ENCODE results near the gene NLGN2. TPM values are rescaled to one million over a fixed set of nuclear protein-coding genes. Genes with fewer than 3 reads are reported as not detected.

The NLGN2 gene
- total RNA-seq, 1 donor from 2014 or later: 22.3 TPM

DNA sequence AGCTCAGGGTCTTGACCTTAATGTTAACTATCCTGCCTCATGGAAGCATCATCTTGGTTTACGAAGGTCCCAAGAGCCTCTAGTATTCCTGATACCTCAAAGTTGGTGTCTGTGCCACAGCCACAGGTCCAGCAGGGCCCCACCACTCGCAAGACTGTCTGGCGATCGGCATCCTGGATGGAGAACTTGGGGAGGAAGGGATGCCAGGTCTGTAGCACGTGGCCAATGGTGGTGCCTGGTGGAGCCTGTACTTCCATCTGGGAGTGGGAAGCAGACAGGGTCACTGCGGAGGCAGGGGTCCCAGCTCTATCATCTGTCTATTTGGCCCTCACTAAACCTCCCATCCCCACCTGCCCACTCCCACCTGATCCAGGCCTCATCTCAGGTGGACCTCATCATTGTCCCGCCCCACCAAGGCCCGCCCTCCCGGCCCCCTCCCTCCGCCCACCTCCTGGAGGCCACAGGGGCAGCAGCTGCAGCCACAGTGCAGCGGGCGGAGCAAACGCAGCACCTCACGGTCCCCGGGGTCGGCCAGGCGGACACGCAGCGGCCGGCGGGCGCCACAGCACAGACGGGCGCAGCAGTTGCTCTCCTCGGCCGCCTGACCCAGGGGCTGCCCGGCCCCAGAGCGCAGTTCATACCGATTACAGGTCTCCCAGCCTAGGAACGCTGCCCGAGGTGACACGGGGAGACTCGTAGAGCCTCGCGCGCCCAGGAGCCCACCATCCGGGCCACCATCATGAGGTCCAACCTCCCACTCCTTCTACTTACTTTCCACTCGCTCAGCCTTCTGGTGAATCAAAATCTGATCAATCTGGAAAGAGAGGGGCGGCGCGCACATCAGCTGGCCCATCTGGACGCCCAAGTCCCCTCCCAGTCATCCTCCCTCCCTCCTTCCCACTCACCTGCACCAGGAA lies 14.7 kb upstream of the NLGN2 start:
- no peak for DNase-seq (ENCODE audit: low spot score)

DNA sequence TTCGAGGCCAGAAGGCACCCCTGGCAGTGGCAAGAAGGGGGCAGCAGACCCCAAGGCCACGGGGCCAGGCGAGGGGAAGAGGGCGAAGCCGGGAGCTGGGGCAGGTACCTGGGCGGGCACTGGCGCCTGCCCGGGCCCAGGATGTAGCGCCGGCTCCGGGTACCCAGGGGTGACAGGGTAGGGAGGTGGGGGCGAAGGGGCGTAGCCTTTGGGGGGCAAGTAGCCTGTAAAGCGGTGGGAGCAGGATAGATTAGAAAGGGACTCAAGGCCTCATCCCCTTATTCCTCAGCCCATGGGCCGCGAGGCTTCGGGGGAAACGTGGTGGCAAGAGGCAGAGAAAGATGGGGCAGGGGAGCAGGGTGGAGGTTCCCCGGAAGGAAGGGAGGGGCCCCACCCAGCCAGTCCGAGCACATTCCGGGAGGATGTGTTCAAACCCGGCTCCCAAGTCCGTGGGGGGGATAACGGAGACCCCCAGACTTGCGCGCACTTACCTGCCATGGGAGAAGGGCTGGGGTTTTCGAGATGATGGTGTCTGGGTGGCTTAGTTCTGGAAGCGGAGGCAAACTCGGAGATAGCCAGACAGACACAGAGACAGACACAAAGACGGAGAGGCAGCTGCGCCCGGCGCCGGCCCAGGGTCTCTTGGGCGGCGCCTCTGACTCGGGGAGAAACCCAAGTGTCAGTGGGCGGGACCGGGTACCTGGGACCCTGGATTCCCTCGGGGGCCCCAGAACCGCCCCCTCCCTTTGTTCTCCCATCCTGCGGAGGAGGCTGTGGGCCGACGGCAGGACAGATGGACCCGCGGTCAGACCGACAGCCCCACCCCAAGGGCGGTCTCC lies 13.8 kb upstream of the NLGN2 start:
- no peak for DNase-seq (ENCODE audit: low spot score)

DNA sequence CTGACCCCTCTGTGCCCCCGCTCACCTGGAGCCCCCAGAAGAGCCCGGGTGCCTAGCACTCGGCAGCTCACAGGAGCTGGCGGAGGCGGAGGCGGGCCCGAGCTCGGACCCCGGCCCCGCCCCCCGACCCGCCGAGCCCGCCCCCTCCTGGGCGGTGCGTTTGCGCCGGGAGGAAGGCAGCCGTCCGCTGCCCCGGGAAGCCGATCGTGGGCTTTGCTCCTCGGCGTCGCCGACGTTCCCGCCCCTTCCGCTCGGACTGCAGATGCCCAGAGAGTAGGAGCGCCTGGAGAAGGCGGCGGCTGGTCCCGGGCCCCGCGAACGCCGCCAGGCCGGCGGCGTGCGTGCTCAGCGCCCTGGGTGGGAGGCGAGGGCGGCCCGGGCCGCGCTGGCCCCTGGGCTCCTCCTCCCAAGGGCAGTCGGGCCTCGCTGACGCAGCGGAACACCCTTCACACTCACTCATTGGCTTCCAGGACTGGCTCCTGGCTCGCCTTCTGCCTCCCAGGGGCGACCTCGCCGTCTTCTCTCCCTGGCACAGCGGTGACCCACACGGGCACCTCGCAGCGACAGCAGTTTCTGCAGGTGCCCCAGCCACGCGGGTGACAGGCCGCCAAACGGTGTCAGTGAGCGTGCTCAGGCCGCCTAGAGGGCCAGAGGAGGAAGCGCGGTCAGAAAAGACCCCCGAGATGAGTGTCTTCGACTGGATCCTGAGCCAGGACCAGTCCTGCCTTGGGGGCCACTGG lies 13.0 kb upstream of the NLGN2 start, which contains the start of gene PLSCR3:
PLSCR3 (minus strand) TSS at position 74 of the 740 bp plus-strand sequence. CDS start 415 bp downstream, outside the sequence.
- peak; percentile 90 for DNase-seq (ENCODE audit: low spot score)

DNA sequence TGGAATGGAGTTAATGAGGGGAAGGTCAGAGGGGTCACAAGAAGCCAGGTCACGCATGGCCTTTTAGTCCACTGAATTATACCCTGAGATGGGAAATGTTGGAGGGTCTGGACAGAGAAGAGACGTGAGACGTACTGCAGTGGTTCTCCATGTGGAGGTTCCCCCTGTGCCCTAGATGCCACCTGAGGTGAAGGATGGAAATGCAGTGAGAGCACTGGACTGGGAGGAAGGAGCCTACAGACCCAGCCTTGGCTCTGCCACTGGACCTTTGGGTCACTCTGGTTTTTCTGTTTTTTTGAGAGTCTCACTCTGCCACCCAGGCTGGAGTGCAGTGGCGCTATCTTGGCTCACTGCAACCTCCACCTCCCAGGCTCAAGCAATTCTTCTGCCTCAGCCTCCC lies 11.5 kb upstream of the NLGN2 start:
- no peak for DNase-seq (ENCODE audit: low spot score)

DNA sequence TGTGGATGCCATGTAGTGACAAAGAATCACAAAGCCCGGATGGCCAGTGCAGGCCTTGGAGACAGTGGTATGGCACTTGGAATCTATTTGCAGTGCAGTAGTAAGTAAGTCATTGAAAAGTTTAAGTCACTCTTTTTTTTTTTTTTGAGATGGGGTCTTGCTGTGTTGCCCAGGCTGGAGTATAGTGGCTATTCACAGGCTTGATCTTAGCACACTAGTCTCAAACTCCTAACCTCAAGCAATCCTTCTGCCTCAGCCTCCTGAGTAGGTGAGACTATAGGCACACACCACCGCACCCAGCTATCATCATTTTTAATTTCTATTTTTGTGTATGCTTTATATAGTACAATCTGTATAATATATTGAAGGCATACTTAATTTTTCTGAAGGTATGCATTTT lies 9.0 kb upstream of the NLGN2 start:
- DNase-seq (ENCODE audit: low spot score): no peak

DNA sequence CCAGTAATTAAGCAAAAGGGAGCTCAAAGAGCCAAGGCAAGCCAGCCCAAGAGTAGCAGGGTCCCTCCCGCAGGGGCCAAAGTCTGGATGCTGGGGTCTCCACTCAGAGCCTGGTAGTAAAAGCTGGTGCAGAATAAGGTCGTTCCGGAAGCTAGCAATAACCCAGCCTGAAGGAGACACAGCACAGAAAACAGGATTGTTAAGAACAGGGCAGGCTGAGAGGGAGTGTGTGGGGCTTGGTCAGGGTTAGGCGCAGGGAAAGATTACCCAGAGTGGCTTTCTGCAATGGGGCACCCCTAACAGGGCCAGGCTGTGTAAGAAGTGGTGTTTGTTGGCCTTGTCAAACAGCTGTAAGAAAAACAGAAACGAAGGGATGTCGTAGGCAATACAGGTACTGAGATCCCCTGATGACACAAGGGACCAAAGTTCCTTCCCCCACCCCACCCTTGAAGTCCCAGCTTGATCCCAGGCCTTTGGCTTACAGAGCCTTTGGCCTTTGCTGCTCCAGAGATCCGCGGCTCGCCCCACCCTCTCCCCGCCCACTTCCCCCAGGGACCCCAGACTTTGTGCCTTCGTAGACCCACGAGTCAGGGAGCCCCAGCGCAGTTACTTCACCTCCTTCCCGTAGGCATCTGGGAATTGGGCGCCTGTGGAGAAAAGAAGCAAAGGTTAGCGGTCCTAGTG lies 4.5 kb upstream of the NLGN2 start:
- DNase-seq (ENCODE audit: low spot score): no peak

DNA sequence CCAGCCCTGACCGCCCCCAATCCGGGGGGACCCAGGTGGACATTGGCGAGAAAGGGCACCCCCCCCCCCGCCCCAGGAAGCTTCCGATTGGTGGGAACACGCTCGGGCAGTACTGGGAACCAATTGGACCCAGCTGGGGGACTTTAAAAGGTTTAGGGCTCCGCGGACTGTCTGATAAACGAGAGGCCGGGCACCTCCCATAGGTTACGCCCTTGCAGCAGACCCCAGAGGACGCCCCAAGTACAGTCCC lies 4.0 kb upstream of the NLGN2 start:
- DNase-seq (ENCODE audit: low spot score): peak; percentile 65

DNA sequence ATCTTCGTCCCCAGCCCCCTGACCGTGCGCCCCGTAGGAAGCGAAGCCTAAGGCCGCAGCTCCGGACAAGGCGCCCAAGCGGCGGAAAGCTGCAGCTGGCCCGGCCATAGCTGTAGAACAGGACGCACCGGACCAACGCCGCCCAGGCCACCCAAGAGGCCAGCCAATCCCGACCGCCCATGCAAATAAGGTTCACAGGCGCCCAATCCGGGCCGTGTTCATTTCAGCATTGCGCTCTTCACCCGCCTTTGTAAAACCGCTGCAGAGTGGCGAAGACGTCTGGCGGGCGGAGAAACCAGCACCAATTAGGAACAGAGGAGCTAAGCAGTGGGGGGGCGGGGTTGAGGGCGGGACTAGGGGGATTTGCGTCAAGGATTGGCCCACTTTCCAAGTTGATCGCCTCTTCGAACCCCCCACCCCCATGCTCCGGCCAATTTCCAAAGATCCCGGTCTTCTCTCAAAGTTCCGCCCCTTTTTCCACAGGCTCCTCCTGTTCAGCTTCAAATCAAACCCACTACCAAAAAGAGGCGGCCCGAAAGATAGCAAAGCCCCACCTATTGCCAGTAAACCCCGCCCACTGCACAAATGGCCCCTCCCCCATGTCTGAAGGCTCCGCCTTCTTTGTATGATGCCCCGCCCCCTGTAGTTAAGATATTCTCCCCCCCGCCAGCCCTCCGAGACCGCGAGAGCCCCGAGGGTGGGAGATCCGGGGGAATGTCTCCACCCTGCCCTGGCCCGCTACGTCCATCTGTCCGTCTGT lies 3.5 kb upstream of the NLGN2 start, which contains the start of gene TMEM256:
TMEM256 (minus strand) TSS at position 121 of the 760 bp plus-strand sequence; CDS start at position 108, 13 bp downstream.
- peak; percentile 98 for DNase-seq (ENCODE audit: low spot score)

DNA sequence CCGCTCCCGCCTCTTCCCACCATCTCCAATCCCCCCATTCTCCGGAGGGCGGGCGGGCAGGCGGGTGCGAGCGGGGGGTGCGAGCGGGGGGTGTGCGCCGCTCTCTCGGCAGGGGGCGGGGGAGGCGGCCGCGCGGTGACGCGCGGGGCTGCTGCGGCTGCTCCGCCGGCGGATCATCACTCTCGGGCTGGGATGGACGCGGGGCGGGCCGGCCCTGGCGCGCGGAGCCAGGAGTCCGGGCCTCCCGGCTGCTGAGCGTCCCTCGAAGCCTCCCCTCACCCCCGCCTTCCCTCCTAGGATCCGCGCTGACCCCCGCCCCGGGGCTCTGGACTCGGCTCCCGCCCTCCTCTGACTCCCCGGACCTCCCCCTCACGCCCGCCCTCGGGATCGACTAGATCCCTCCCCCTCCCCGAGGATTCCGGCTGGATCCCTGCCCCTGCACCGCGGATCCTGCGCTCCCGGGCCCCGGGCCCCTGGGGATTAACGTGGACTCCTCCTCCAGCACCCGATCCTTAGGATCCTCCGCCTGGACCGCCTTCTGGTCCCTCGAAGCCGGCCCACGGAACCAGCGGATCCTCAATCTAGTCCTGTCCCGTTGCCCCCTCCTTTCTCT lies 2.8 kb upstream of the NLGN2 start:
- DNase-seq (ENCODE audit: low spot score): peak; percentile 66

DNA sequence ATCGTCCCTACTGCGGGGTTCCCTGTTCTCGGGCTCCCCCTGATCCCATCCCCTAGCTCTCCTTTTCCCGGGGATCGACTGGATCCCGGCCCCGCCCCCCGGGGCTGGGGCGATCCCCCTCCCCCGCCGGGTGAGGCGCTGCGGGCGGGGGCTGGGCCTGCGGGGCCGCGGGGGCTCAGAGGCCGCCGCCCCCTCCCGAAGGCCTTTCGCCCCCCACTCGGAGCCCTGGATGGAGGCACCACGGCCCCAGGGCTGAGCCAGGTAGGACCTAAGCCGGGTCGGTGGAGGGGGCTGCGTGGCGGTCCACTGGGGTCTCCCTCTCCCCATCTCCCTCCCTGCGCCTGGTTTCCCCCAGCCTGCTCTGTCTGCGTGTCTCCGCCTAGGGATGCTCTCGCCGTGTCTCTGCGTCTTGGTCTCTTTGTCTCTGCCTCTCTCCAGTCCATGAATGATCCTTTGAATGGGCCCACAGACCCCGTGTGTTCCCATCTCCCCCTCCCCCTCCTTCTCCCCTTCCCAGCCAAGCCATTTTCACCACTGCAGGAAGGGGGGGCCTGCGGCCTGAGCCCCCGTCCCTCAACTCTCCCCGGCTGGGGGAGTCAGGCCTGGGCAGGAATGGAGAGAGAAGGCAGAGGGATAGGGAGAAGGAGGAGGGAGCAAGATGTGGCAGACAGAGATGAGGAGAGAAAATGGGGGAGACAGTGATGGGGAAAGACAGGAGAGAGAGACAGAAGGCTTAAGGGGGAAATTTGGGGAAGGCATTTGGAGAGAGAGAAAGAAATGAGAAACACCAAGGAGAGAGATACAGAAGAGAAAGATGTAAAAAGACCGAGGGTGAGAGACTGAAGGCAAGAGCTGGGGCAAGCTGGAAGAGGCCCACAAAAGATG lies 2.1 kb upstream of the NLGN2 start:
- no peak for DNase-seq (ENCODE audit: low spot score)

DNA sequence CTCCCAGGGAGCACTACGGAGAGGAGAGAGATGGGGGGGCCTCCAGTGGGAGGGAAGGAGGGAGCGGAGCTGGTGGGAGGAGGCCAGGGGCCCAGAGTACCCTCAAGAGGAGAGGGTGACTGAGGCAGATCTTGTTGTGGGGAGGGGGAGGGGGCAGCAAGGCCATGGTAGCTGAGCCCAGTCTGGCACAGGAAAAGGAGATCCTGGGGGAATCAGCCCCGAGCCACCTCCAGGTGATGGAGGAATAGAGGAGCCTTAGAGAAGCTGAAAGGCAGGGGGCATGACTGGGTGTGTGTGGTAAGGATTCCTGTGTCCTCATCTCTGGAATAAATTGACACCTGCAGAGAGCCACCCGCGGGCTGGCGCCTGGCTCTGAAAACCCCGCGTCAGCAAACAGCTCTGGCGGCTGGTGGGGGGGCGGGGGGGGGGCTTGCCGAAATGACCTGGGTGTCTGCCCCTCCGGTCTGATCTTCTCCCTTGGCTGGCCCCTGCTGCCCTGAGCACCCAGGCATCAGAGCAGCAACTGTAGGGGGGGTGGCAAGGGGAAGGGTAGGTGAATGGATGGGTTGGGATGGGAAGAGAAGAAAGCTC lies 1.3 kb upstream of the NLGN2 start:
- DNase-seq (ENCODE audit: low spot score): no peak

DNA sequence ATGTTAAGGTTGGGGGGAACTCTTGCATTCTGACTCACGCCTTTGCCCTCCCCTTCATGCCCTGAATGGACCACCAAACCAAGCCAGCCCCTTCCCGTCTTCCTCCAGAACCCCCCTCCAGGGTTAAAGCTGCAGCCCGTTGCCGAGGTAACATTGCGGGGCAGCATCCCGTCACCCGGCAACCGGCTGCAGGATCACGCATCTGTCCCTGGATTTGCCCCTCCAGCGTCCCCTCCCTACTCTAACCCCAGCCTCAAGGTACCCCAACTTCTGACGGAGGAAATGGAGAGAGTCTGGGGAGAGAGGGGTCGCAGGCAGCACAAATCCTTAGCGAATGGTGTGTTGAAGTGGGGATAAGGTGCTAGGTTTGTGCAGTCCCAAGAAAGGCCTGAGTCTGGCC lies 563 bp upstream of the NLGN2 start:
- DNase-seq (ENCODE audit: low spot score): no peak

DNA sequence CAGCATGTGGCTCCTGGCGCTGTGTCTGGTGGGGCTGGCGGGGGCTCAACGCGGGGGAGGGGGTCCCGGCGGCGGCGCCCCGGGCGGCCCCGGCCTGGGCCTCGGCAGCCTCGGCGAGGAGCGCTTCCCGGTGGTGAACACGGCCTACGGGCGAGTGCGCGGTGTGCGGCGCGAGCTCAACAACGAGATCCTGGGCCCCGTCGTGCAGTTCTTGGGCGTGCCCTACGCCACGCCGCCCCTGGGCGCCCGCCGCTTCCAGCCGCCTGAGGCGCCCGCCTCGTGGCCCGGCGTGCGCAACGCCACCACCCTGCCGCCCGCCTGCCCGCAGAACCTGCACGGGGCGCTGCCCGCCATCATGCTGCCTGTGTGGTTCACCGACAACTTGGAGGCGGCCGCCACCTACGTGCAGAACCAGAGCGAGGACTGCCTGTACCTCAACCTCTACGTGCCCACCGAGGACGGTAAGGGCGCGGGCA lies 645 bp downstream of the NLGN2 start:
- DNase-seq (ENCODE audit: low spot score): no peak

DNA sequence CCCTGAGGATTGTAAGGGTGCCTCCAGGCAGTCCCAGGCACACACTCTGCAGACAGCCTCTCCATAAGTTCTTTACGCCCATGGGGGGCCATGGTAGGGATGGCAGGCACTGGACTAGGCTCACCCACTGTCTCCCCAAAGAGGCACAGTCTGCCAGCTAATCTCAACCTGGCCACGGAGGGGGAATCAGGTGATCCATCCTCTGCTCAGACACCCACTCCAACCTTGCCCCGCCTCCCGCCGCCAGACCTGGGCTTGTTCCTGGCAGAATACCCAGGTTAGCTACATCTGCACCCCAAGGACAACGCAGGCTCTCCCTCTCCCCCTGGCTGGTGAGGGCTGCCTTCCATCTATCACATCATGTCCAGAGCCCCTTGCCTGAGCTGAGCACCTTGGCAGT lies 1.2 kb downstream of the NLGN2 start:
- no peak for DNase-seq (ENCODE audit: low spot score)

DNA sequence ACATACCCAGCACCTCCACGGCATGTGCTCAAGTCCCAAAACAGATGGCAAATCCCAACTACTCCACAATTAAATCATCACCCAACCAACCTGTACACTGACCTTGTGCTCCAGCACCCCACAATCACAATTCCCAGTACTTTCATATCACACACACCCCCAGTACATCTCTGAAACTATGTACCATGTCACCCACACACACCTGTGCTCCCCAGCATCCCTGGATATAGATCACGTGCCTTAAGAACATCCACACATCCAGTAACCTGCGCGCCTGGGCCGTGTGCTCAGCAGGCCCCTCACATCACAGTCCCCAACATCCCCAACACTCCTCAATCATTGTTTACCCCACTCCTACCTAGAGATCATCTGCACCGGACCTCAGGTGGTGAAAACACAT lies 2.1 kb downstream of the NLGN2 start:
- DNase-seq (ENCODE audit: low spot score): no peak

DNA sequence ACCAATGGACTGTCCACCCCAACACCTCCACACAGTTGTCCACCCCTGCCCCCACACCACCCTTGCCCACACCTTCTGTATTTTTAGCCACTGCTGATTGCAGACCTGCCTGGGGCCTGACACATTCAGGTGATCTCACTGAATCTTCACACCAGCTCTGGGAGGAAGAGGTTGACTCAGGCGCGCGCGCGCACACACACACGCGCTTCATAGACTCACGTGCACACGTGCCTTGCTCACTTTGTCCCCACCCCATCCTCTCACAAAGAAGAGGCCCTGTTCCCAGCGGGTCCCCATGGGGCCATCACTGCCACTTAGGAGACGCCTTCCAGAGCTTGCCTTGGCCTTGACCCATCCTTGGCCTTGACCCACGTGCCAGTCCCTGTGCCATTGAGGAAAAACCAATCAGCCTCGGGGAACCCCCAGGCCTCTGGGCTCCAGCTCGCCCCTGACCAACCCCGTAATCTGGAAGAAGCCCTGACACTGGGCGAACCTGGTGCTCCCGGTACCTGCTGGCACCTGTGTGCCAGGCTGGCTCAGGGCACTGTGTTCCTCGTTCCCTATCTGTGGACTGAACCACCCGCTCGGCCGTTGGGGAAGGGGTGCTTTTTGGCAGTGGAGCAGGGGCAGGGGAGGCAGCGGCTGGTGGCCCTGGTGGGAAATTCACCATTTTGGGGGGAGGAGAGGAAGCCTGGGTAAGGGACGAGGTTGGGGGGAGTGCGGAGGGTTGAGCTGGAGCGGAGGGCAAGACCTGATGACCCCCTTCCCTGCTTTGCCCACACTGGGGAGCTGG lies 3.2 kb downstream of the NLGN2 start:
- DNase-seq (ENCODE audit: low spot score): no peak

DNA sequence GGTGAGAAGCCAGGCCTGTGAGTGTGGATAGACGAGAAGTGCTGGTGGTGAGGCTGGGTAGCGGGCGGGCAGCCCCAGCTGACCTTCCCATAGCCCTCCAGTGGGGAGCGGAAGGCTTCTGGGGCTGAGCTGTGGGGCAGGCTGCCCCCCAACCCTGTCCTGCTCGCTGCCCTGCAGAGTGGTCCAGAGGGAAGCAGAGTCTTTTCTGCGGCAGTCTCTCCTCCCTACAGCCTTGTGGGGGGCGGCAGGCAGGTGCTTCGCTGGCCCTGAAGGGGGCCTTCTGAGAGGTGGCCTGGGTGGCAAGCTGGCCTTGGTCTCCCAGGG lies 3.7 kb downstream of the NLGN2 start:
- no peak for DNase-seq (ENCODE audit: low spot score)

DNA sequence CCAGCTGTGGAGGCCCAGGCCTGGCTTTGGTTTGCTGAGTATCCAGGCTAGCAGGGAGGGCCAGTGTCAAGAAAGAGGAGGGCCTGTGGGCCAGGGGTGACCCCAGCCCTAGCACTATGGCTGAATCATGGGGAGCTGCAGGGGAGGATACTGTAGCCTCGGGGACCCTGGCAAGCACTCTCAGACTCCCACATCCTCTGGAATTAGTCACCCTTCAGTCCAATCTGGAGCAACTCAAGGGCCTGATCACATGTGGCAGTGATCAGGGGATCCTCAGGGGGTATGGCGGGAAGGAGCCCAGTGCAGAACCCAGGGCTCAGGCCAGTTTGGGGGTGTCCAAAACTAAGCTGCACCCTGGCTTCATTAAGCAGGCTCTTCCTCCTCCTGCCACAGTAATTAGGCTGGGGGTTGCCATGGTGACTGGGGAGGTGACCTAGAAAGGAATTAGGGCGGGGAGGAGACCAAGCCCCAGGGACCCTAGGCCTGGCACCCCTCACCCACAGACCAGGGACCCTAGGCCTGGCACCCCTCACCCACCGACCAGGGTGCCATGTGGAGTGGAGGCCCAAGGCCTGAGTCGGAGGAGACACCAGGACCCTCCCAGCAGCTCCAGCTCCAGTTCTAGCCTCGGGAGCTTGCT lies 5.8 kb downstream of the NLGN2 start:
- no peak for DNase-seq (ENCODE audit: low spot score)
